ENCODE data around the gene FOXO3.
"Not testable (repeated sequence)": the region's sequence is repeated elsewhere in the genome, so short reads cannot be mapped to it uniquely, and the experiment has no call there.

FOXO3 gene

GRCh38 chr6:108635505-108636226, 74.9 kb downstream of the FOXO3 start:
- no peak for DNase-seq

- DNase-seq: no peak
Measured at GRCh38 chr6:108637963-108638362, 77.2 kb downstream of the FOXO3 start.

GRCh38 chr6:108638993-108639392, 78.3 kb downstream of the FOXO3 start:
- no peak for DNase-seq

- no peak for DNase-seq
Measured at GRCh38 chr6:108640104-108640503, 79.4 kb downstream of the FOXO3 start.

- DNase-seq: no peak
Measured at GRCh38 chr6:108643184-108643583, 82.5 kb downstream of the FOXO3 start.

- no peak for DNase-seq
Measured at GRCh38 chr6:108644252-108644651, 83.5 kb downstream of the FOXO3 start.

GRCh38 chr6:108648191-108648590, 87.5 kb downstream of the FOXO3 start:
- no peak for DNase-seq

GRCh38 chr6:108650325-108650724, 89.6 kb downstream of the FOXO3 start:
- no peak for DNase-seq

- DNase-seq: no peak
Measured at GRCh38 chr6:108650781-108651180, 90.1 kb downstream of the FOXO3 start.

- no peak for DNase-seq
Measured at GRCh38 chr6:108651340-108652227, 90.9 kb downstream of the FOXO3 start.

- DNase-seq: no peak
Measured at GRCh38 chr6:108652375-108652774, 91.7 kb downstream of the FOXO3 start.

GRCh38 chr6:108653949-108654348, 93.2 kb downstream of the FOXO3 start:
- no peak for DNase-seq

GRCh38 chr6:108654465-108655106, 93.9 kb downstream of the FOXO3 start:
- DNase-seq: no peak

GRCh38 chr6:108655806-108656651, 95.3 kb downstream of the FOXO3 start:
- no peak for DNase-seq

GRCh38 chr6:108656836-108657235, 96.1 kb downstream of the FOXO3 start:
- no peak for DNase-seq

GRCh38 chr6:108658174-108658573, 97.5 kb downstream of the FOXO3 start:
- DNase-seq: no peak

- DNase-seq: not testable (repeated sequence)
Measured at GRCh38 chr6:108658785-108659184, 98.1 kb downstream of the FOXO3 start.

- no peak for DNase-seq
Measured at GRCh38 chr6:108660251-108660650, 99.5 kb downstream of the FOXO3 start.

GRCh38 chr6:108661430-108661829, 100.7 kb downstream of the FOXO3 start:
- DNase-seq: no peak

GRCh38 chr6:108661982-108662381, 101.3 kb downstream of the FOXO3 start:
- no peak for DNase-seq

GRCh38 chr6:108662702-108663101, 102.0 kb downstream of the FOXO3 start:
- no peak for DNase-seq

GRCh38 chr6:108663494-108664064, 102.9 kb downstream of the FOXO3 start:
- not testable (repeated sequence) for DNase-seq

Data from activated effector memory CD4-positive, alpha-beta T cell treated with anti-CD3 and anti-CD28 coated beads, Interleukin-2, amount 50 U/mL, for 16 hours (primary cell).